Measurements from ENCODE around the gene ARIH2. TPM values are rescaled to one million over a fixed set of nuclear protein-coding genes. Genes with fewer than 3 reads are reported as not detected.

Gene ARIH2
- total and polyA plus RNA-seq, 7 donors, result 59.5 to 163 (median 110) TPM

DNA sequence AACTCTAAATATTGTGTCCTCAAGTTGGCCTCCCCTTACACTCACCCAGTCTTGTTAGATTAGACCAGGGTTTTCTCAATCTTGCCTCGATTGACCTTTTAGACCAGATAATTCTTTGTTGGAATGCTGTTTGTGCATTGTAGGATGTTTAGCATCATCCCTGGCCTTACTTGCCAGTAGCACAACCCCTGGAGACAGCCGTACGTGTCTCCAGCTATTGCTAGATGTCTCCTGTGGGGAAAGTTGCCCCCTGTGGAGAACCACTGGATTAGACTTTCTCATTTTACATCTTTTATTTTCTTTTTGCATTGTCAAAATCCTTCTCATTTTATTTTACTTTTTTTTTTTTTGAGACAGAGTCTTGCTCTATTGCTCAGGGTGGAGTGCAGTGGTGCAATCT, 90.8 kb downstream of the ARIH2 start:
- ATAC-seq (no peak), DNase-seq (no peak)
- H3K27me3 ChIP-seq (ENCODE audit: insufficient read depth in 3 of 3, low read length in 2 of 3), result no peaks in the 10 kb centered on the region
- H3K36me3 ChIP-seq (ENCODE audit: insufficient read depth in 1 of 2, low read depth in 1 of 2), result peaks cover 3 to 26% of the 10 kb centered on the region in 2 donors
- no peaks in the 10 kb centered on the region for H3K9me3 ChIP-seq
- H3K4me1 ChIP-seq, result peaks cover 50% of the 10 kb centered on the region
- H3K27ac ChIP-seq, result no peak overlapping the region
- intact Hi-C loops (cut with DNase I), result no loop called here
- 73 to 88% (median 80%) methylated on average over 3 of the region's 3 CpGs for WGBS, 3 donors
- TF ChIP-seq, protein P1, sequence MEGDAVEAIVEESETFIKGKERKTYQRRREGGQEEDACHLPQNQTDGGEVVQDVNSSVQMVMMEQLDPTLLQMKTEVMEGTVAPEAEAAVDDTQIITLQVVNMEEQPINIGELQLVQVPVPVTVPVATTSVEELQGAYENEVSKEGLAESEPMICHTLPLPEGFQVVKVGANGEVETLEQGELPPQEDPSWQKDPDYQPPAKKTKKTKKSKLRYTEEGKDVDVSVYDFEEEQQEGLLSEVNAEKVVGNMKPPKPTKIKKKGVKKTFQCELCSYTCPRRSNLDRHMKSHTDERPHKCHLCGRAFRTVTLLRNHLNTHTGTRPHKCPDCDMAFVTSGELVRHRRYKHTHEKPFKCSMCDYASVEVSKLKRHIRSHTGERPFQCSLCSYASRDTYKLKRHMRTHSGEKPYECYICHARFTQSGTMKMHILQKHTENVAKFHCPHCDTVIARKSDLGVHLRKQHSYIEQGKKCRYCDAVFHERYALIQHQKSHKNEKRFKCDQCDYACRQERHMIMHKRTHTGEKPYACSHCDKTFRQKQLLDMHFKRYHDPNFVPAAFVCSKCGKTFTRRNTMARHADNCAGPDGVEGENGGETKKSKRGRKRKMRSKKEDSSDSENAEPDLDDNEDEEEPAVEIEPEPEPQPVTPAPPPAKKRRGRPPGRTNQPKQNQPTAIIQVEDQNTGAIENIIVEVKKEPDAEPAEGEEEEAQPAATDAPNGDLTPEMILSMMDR (IDR thresholded peaks at IDR 0.05), result no peak
- no peak overlapping the region for H3K4me3 ChIP-seq

DNA sequence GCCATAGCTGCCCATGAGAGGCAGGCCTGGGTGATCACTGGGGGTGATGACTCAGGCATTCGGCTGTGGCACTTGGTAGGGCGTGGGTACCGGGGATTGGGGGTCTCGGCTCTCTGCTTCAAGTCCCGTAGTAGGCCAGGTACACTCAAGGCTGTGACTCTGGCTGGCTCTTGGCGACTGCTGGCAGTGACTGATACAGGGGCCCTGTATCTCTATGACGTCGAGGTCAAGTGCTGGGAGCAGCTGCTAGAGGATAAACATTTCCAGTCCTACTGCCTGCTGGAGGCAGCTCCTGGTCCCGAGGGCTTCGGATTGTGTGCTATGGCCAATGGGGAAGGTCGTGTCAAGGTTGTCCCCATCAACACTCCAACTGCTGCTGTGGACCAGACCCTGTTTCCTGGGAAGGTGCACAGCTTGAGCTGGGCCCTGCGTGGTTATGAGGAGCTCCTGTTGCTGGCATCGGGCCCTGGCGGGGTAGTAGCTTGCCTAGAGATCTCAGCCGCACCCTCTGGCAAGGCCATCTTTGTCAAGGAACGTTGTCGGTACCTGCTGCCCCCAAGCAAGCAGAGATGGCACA, 93.9 kb downstream of the ARIH2 start:
- peak overlapping the region; percentile 69 for H3K27ac ChIP-seq
- peaks cover 49% of the 10 kb centered on the region for H3K4me1 ChIP-seq
- H3K27me3 ChIP-seq (ENCODE audit: insufficient read depth in 3 of 3, low read length in 2 of 3), result no peaks in the 10 kb centered on the region
- DNase-seq (no peak), ATAC-seq (peak in 1 of 4 donors; percentile 11)
- TF ChIP-seq, protein P1 (IDR thresholded peaks at IDR 0.05), result no peak
- H3K4me3 ChIP-seq, result peak overlapping the region; percentile 7
- peaks cover 3 to 55% of the 10 kb centered on the region in 2 donors for H3K36me3 ChIP-seq (ENCODE audit: insufficient read depth in 1 of 2, low read depth in 1 of 2)
- intact Hi-C loops (cut with DNase I), result no loop called here
- WGBS, 3 donors, result 50 to 58% (median 54%) methylated on average over 17 of the region's 17 CpGs
- no peaks in the 10 kb centered on the region for H3K9me3 ChIP-seq

DNA sequence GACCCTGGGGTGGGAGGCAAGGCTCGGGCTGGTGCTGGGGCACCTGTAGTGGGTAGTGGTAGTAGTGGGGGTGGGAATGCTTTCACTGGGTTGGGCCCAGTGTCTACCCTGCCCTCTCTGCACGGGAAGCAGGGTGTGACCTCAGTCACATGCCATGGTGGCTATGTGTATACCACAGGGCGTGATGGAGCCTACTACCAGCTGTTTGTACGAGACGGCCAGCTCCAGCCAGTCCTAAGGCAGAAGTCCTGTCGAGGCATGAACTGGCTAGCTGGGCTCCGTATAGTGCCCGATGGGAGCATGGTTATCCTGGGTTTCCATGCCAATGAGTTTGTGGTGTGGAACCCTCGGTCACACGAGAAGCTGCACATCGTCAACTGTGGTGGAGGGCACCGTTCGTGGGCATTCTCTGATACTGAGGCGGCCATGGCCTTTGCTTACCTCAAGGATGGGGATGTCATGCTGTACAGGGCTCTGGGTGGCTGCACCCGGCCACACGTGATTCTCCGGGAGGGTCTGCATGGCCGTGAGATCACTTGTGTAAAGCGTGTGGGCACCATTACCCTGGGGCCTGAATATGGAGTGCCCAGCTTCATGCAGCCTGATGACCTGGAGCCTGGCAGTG, 94.6 kb downstream of the ARIH2 start:
- Histone ChIP-seq H3K27me3 (ENCODE audit: insufficient read depth in 3 of 3, low read length in 2 of 3) (no peaks in the 10 kb centered on the region), H3K4me3 (peak overlapping the region; percentile 7), H3K36me3 (ENCODE audit: insufficient read depth in 1 of 2, low read depth in 1 of 2) (peaks cover 3 to 55% of the 10 kb centered on the region in 2 donors), H3K9me3 (no peaks in the 10 kb centered on the region), H3K4me1 (peaks cover 45% of the 10 kb centered on the region), H3K27ac (peak overlapping the region; percentile 69)
- 65 to 78% (median 69%) methylated on average over 19 of the region's 19 CpGs for WGBS, 3 donors
- intact Hi-C loops (cut with DNase I), result no loop called here
- ATAC-seq (peak in 3 of 4 donors; percentile 16 to 40 (median 25)), DNase-seq (no peak)
- TF ChIP-seq, protein P1 (IDR thresholded peaks at IDR 0.05), result no peak

DNA sequence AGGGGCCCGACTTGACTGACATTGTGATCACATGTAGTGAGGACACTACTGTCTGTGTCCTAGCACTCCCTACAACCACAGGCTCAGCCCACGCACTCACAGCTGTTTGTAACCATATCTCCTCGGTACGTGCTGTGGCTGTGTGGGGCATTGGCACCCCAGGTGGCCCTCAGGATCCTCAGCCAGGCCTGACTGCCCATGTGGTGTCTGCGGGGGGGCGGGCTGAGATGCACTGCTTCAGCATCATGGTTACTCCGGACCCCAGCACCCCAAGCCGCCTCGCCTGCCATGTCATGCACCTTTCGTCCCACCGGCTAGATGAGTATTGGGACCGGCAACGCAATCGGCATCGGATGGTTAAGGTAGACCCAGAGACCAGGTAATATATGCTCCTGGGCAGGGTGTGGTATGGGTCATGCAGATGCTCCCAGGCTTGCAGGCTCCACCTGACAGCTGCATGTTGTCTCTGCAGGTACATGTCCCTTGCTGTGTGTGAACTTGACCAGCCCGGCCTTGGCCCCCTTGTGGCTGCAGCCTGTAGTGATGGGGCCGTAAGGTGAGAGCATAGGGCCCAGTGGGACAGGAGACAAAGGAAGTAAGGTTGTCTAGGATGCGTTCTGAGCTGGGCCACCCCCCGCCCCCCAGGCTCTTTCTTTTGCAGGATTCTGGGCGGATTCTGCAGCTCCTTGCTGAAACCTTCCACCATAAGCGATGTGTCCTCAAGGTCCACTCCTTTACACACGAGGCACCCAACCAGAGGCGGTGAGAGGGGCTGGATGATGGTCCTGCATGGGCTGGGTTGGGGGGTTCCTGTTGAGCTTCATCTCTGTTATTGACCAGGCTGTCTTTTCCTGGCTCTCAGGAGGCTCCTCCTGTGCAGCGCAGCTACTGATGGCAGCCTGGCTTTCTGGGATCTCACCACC, 95.4 kb downstream of the ARIH2 start:
- no peaks in the 10 kb centered on the region for H3K27me3 ChIP-seq (ENCODE audit: insufficient read depth in 3 of 3, low read length in 2 of 3)
- no peak overlapping the region for H3K4me3 ChIP-seq
- H3K36me3 ChIP-seq (ENCODE audit: insufficient read depth in 1 of 2, low read depth in 1 of 2), result peaks cover 3 to 55% of the 10 kb centered on the region in 2 donors
- H3K9me3 ChIP-seq, result no peaks in the 10 kb centered on the region
- peak; percentile 40 to 56 (median 44) for ATAC-seq
- TF ChIP-seq, protein P1 (IDR thresholded peaks at IDR 0.05), result peak; percentile 51
- H3K4me1 ChIP-seq, result peaks cover 43% of the 10 kb centered on the region
- H3K27ac ChIP-seq, result peak overlapping the region; percentile 69
- peak in 1 of 2 donors; percentile 67 for DNase-seq
- WGBS, 3 donors, result 68 to 73% (median 70%) methylated on average over 24 of the region's 24 CpGs
- intact Hi-C loops (cut with DNase I), result no loop called here
